K562 (cell line): Measurements from ENCODE around the gene UGT1A3. TPM values are rescaled to one million over a fixed set of nuclear protein-coding genes. Genes with fewer than 3 reads are reported as not detected.

ENCODE experiments used
- ATAC-seq: fragments of 200-7000 bp; cut with Tn5 transposase; 3 replicates; pipeline ENCODE4 v1.9.1; 2020; ENCODE audit warnings: moderate library complexity
- BruUV-seq: library from RNA; stranded (reverse); fragments of 400-500 nt; replicated peaks from 2 replicates; lab custom pipeline; 2021; lab: Mats Ljungman, UMichigan
- CTCF ChIA-PET: fragments of 300-600 bp; formaldehyde crosslinking; extraction: SDS; loops from one replicate; lab custom pipeline; 2021; ENCODE audit warnings: low intra/inter-chr PET ratio; lab: Yijun Ruan, JAX
- POLR2A ChIA-PET: fragments of 300-600, 350-650 bp; sonication (Branson Sonifier 250); formaldehyde crosslinking; extraction: SDS; loops from one replicate; lab custom pipeline; 2021; ENCODE audit warnings: antibody characterized with exemption, inconsistent platforms; lab: Yijun Ruan, JAX
- DNase-seq, 4 experiments: peaks; one replicate each; pipeline versions ENCODE4 v3.0.0 to v3.0.0-alpha.2; 2011 to 2018; ENCODE audit warnings: low spot score in 3 of 4, mixed read lengths in 3 of 4; ENCODE audit errors: extremely low read depth in 1 of 4
- FAIRE-seq: peaks from 2 replicates; lab custom pipeline; 2011; peaks lifted over from hg19 to GRCh38; lab: Jason Lieb, UNC
- H2AFZ ChIP-seq: 2 replicates; pipeline ENCODE4 v1.6.0; 2011; ENCODE audit warnings: low read depth, low read length, control low read depth, inconsistent platforms
- H3K27ac ChIP-seq: fragments of 200-600 bp; 3 replicates; pipeline ENCODE4 v1.8.0; 2011; ENCODE audit warnings: low read depth, mild to moderate bottlenecking, control low read depth, inconsistent platforms, low read length, moderate library complexity, mixed read lengths; ENCODE audit errors: extremely low read depth
- H3K27me3 ChIP-seq, 2 experiments: fragments of 300-600 bp in 1 of 2; 2 replicates in 1 of 2; 3 replicates in 1 of 2; pipeline versions ENCODE4 v1.6.0 to v1.8.0; 2011; ENCODE audit warnings: inconsistent platforms in 2 of 2, low read length in 2 of 2, mild to moderate bottlenecking in 1 of 2, mixed read lengths in 1 of 2, moderate library complexity in 1 of 2; ENCODE audit not compliant: control insufficient read depth in 2 of 2, insufficient read depth in 2 of 2
- H3K36me3 ChIP-seq: fragments of 300-600 bp; 3 replicates; pipeline ENCODE4 v1.8.0; 2011; ENCODE audit warnings: mild to moderate bottlenecking, low read length, inconsistent platforms; ENCODE audit not compliant: control insufficient read depth, insufficient read depth
- H3K4me1 ChIP-seq, 2 experiments: fragments of 200-600 bp in 1 of 2; replicated peaks in 1 of 2; 2 replicates in 1 of 2; 3 replicates in 1 of 2; pipeline versions ENCODE4 v1.5.1 to v1.8.0; 2011; ENCODE audit warnings: inconsistent platforms in 2 of 2, low read length in 2 of 2, mild to moderate bottlenecking in 1 of 2, mixed read lengths in 1 of 2, moderate library complexity in 1 of 2; ENCODE audit not compliant: control insufficient read depth in 2 of 2, insufficient read depth in 2 of 2
- H3K4me2 ChIP-seq: 2 replicates; pipeline ENCODE4 v1.6.1; 2011; ENCODE audit warnings: low read length, control low read depth, inconsistent platforms, mixed read lengths; ENCODE audit not compliant: insufficient read depth
- H3K4me3 ChIP-seq: fragments of 200-600 bp; sonication (generic), shearing (Covaris generic); 2 replicates; pipeline ENCODE4 v1.5.1; 2016; ENCODE audit warnings: control low read depth, inconsistent platforms
- H3K79me2 ChIP-seq: fragments of 200-600 bp; 3 replicates; pipeline ENCODE4 v1.8.0; 2011; ENCODE audit warnings: low read length, inconsistent platforms; ENCODE audit not compliant: control insufficient read depth, insufficient read depth
- H3K9ac ChIP-seq, 2 experiments: 2 replicates each; pipeline versions ENCODE4 v1.6.0 to v1.6.1; 2011; ENCODE audit warnings: low read depth in 2 of 2, low read length in 2 of 2, control low read depth in 1 of 2, inconsistent platforms in 1 of 2, mild to moderate bottlenecking in 1 of 2, mixed read lengths in 1 of 2; ENCODE audit not compliant: insufficient read depth in 1 of 2
- H3K9me1 ChIP-seq: one replicate; pipeline ENCODE4 v1.6.0; 2011; ENCODE audit warnings: inconsistent platforms, mild to moderate bottlenecking, low read length, moderate library complexity; ENCODE audit not compliant: control insufficient read depth, insufficient read depth
- H3K9me3 ChIP-seq: replicated peaks from 2 replicates; pipeline ENCODE4 v1.5.1; 2011; ENCODE audit warnings: low read depth, low read length, inconsistent platforms; ENCODE audit not compliant: control insufficient read depth, insufficient read depth
- H4K20me1 ChIP-seq: replicated peaks from 2 replicates; pipeline ENCODE4 v1.6.1; 2011; ENCODE audit warnings: low read length, inconsistent platforms, mixed read lengths; ENCODE audit not compliant: control insufficient read depth, insufficient read depth
- GTF2E2 ChIP-seq: fragments of 200-800 bp; sonication (Bioruptor generic); IDR thresholded peaks from 2 replicates; pipeline ENCODE4 v1.6.1; 2016; ENCODE audit warnings: missing genetic modification characterization, missing compliant biosample characterization
- L3MBTL2 ChIP-seq: fragments of 450-650 bp; IDR thresholded peaks from 2 replicates; pipeline ENCODE4 v1.6.1; 2016; ENCODE audit warnings: mild to moderate bottlenecking, moderate library complexity
- NCOA1 ChIP-seq: fragments of 450-650 bp; IDR thresholded peaks from 2 replicates; pipeline ENCODE4 v1.6.1; 2016; ENCODE audit warnings: low read depth
- PHF20 ChIP-seq: fragments of 450-650 bp; IDR thresholded peaks from 2 replicates; pipeline ENCODE4 v1.6.1; 2018; ENCODE audit not compliant: partially characterized antibody
- PURB ChIP-seq: sonication (generic); formaldehyde crosslinking; IDR thresholded peaks from 2 replicates; pipeline ENCODE4 v1.9.0; 2021; ENCODE audit warnings: low read depth, mild to moderate bottlenecking, missing genetic modification reagents
- RHOXF2B ChIP-seq: fragments of 250-450 bp; sonication (Bioruptor Pico); conservative IDR thresholded peaks from 2 replicates; pipeline ENCODE4 v1.5.1; 2021
- SAFB2 ChIP-seq: fragments of 200-400 bp; formaldehyde crosslinking; IDR thresholded peaks from 2 replicates; pipeline ENCODE4 v1.6.1; 2018; ENCODE audit warnings: borderline replicate concordance, low read length, low read depth, moderate library complexity; ENCODE audit not compliant: severe bottlenecking
- SREBF1 ChIP-seq: fragments of 150-350 bp; IDR thresholded peaks from 2 replicates; pipeline ENCODE4 v1.6.1; 2014; ENCODE audit warnings: antibody characterized with exemption, low read depth, low read length, borderline replicate concordance
- ZBTB26 ChIP-seq: fragments of 450-650 bp; formaldehyde crosslinking; IDR thresholded peaks from 2 replicates; pipeline ENCODE4 v1.4.0; 2022; ENCODE audit warnings: missing genetic modification characterization
- ZC3H11A ChIP-seq: IDR thresholded peaks from 2 replicates; pipeline ENCODE4 v1.6.1; 2012; ENCODE audit warnings: low read depth, low read length, improper control_type of control experiment
- ZNF165 ChIP-seq: fragments of 250-450 bp; sonication (Bioruptor Pico); IDR thresholded peaks from 2 replicates; pipeline ENCODE4 v1.4.0; 2020; ENCODE audit warnings: borderline replicate concordance
- ZNF655 ChIP-seq: fragments of 250-450 bp; sonication (Bioruptor Pico); IDR thresholded peaks from 2 replicates; pipeline ENCODE4 v1.5.0; 2021
- WGBS: fragments of 100-300 bp; shearing (Covaris generic); methylation state at CpG from one replicate; pipeline ENCODE4 v1.1.6; 2016; ENCODE audit warnings: low coverage, mixed read lengths; ENCODE audit not compliant: insufficient coverage; ENCODE audit errors: missing lambda C conversion rate; 5-methylcytosine and 5-hydroxymethylcytosine counted together
- in situ Hi-C: fragments of 300-500 bp; cut with MboI; formaldehyde crosslinking; loops from 4 replicates; pipeline ENCODE4 v1.15.0; 2018; ENCODE audit warnings: inconsistent platforms, mixed read lengths
- intact Hi-C: fragments of 100-400 bp; cut with micrococcal nuclease; formaldehyde crosslinking; loops from 2 replicates; pipeline ENCODE4 v1.14.2; 2022
- polyA plus RNA-seq, 8 experiments: library from polyadenylated mRNA; depleted of rRNA in 4 of 8; stranded (reverse) in 5 of 8; unstranded in 3 of 8; fragments of >200 nt; fragmentation: Nextera tagmentation in 2 of 8; fragmentation: Illumina TruSeq in 1 of 8; extraction: Ambion mirVana in 2 of 8; extraction: Trizol in 1 of 8; gene quantifications; 2 replicates each; pipeline versions ENCODE4 v1.2.1 to v1.2.3, GENCODE V29; 2011 to 2014; ENCODE audit warnings: inconsistent platforms in 1 of 8, missing spikeins in 1 of 8
- total RNA-seq, 7 experiments: library from RNA; depleted of rRNA in 6 of 7; stranded (reverse); fragments of >200 nt in 6 of 7; fragmentation: Illumina TruSeq in 2 of 7; extraction: Trizol in 2 of 7; gene quantifications; 2 replicates each; pipeline versions ENCODE4 v1.2.1 to v1.2.3, GENCODE V29; 2011 to 2021; ENCODE audit warnings: low replicate concordance in 1 of 7
- TF ChIP-seq, protein P1 (sequence below): fragments of 250-450 bp; sonication (Bioruptor Pico); IDR thresholded peaks from 2 replicates; pipeline ENCODE4 v1.9.0; 2021; ENCODE audit warnings: mild to moderate bottlenecking
- TF ChIP-seq, protein P2 (sequence below): fragments of 250-450 bp; sonication (Bioruptor Pico); IDR thresholded peaks from 2 replicates; pipeline ENCODE4 v1.8.0; 2022; ENCODE audit warnings: inconsistent platforms, mild to moderate bottlenecking, moderate library complexity, borderline replicate concordance
- TF ChIP-seq, protein P3 (sequence below): fragments of 200-800 bp; sonication (Bioruptor generic); IDR thresholded peaks from 2 replicates; pipeline ENCODE4 v1.6.1; 2017; ENCODE audit warnings: missing genetic modification characterization, missing compliant biosample characterization

UGT1A3 gene
- total and polyA plus RNA-seq, 9 of the 15 experiments (the other 6 are each of a cell fraction or from before 2014, with no cell fraction given) = not detected

- no peak for TF ChIP-seq L3MBTL2
- no peak for TF ChIP-seq ZC3H11A
- TF ChIP-seq, protein P1, sequence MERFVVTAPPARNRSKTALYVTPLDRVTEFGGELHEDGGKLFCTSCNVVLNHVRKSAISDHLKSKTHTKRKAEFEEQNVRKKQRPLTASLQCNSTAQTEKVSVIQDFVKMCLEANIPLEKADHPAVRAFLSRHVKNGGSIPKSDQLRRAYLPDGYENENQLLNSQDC = no peak
- TF ChIP-seq, protein P2, sequence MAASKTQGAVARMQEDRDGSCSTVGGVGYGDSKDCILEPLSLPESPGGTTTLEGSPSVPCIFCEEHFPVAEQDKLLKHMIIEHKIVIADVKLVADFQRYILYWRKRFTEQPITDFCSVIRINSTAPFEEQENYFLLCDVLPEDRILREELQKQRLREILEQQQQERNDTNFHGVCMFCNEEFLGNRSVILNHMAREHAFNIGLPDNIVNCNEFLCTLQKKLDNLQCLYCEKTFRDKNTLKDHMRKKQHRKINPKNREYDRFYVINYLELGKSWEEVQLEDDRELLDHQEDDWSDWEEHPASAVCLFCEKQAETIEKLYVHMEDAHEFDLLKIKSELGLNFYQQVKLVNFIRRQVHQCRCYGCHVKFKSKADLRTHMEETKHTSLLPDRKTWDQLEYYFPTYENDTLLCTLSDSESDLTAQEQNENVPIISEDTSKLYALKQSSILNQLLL (CRISPR knock-in tag) = no peak
These were observed 29.3 kb upstream of the UGT1A3 start (continued) for GRCh38 chr2:233699424-233700027.

- peak in 2 of 4 experiments; percentile 6 to 19 for DNase-seq
- POLR2A ChIA-PET = no interaction called here
- peak overlapping the region; percentile 59; the same call in 2 of the 3 replicates for H3K27ac ChIP-seq
- FAIRE-seq = peak; percentile 69
- CTCF ChIA-PET = no interaction called here
- WGBS = 0% methylated on average over 1 of the region's 1 CpG
- H3K9ac ChIP-seq = no peak overlapping the region
- H4K20me1 ChIP-seq = no peaks in the 10 kb centered on the region
- no peaks in the 10 kb centered on the region for H3K9me3 ChIP-seq
- intact Hi-C loops (no loop called here), in situ Hi-C loops (no loop called here)
- no peak overlapping the region; the same call in 1 of the 2 replicates for H3K4me2 ChIP-seq
- H3K9me1 ChIP-seq = no peaks in the 10 kb centered on the region
- no TSS peak for BruUV-seq
- peaks cover 0 to 10% of the 10 kb centered on the region in 2 experiments; a peak in 3 of 5 replicates for H3K4me1 ChIP-seq
- ATAC-seq = no peak
- H2AFZ ChIP-seq = no peak overlapping the region
- H3K27me3 ChIP-seq = no peaks in the 10 kb centered on the region
- no peaks in the 10 kb centered on the region for H3K79me2 ChIP-seq
- no peaks in the 10 kb centered on the region for H3K36me3 ChIP-seq
- no peak overlapping the region for H3K4me3 ChIP-seq
- no peak for TF ChIP-seq ZBTB26 (CRISPR knock-in tag)
- no peak for TF ChIP-seq SAFB2
- TF ChIP-seq PURB (CRISPR knock-in tag) = no peak
- TF ChIP-seq NCOA1 = peak; percentile 52; the same call in 1 of the 2 replicates
- TF ChIP-seq PHF20 = no peak
- TF ChIP-seq GTF2E2 (tag) = no peak
- no peak for TF ChIP-seq ZNF165 (CRISPR knock-in tag)
- no peak for TF ChIP-seq RHOXF2B (CRISPR knock-in tag)
- TF ChIP-seq SREBF1 = no peak
- TF ChIP-seq ZNF655 (CRISPR knock-in tag) = no peak
- TF ChIP-seq, protein P3, sequence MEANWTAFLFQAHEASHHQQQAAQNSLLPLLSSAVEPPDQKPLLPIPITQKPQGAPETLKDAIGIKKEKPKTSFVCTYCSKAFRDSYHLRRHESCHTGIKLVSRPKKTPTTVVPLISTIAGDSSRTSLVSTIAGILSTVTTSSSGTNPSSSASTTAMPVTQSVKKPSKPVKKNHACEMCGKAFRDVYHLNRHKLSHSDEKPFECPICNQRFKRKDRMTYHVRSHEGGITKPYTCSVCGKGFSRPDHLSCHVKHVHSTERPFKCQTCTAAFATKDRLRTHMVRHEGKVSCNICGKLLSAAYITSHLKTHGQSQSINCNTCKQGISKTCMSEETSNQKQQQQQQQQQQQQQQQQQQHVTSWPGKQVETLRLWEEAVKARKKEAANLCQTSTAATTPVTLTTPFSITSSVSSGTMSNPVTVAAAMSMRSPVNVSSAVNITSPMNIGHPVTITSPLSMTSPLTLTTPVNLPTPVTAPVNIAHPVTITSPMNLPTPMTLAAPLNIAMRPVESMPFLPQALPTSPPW (CRISPR knock-in tag) = no peak; the same call in 1 of the 2 replicates
These were observed 28.7 kb upstream of the UGT1A3 start for GRCh38 chr2:233700028-233700635.
